ENCODE measurements around the gene LRBA.
"Not testable (repeated sequence)": the region's sequence is repeated elsewhere in the genome, so short reads cannot be mapped to it uniquely, and the experiment has no call there.

Gene LRBA

GRCh38 chr4:150547154-150547838 is 467.8 kb downstream of the LRBA start:
- no peak for DNase-seq

GRCh38 chr4:150546286-150546685 is 468.8 kb downstream of the LRBA start:
- no peak for DNase-seq

- no peak for DNase-seq
Measured at GRCh38 chr4:150543042-150543441, 472.0 kb downstream of the LRBA start.

GRCh38 chr4:150541681-150542080 is 473.4 kb downstream of the LRBA start:
- no peak for DNase-seq

GRCh38 chr4:150540959-150541360 is 474.1 kb downstream of the LRBA start:
- DNase-seq: no peak

GRCh38 chr4:150540536-150540935 is 474.5 kb downstream of the LRBA start:
- DNase-seq: no peak

GRCh38 chr4:150537911-150538310 is 477.2 kb downstream of the LRBA start:
- not testable (repeated sequence) for DNase-seq

GRCh38 chr4:150534818-150535217 is 480.3 kb downstream of the LRBA start:
- no peak for DNase-seq

- no peak for DNase-seq
Measured at GRCh38 chr4:150533673-150534072, 481.4 kb downstream of the LRBA start.

- DNase-seq: no peak
Measured at GRCh38 chr4:150525321-150525868, 489.7 kb downstream of the LRBA start.

GRCh38 chr4:150518559-150518958 is 496.5 kb downstream of the LRBA start:
- no peak for DNase-seq

GRCh38 chr4:150515135-150515534 is 499.9 kb downstream of the LRBA start:
- DNase-seq: no peak

GRCh38 chr4:150514709-150515108 is 500.4 kb downstream of the LRBA start:
- no peak for DNase-seq

- no peak for DNase-seq
Measured at GRCh38 chr4:150510176-150510865, 504.8 kb downstream of the LRBA start.

- not testable (repeated sequence) for DNase-seq
Measured at GRCh38 chr4:150507656-150508055, 507.4 kb downstream of the LRBA start.

- DNase-seq: no peak
Measured at GRCh38 chr4:150501983-150502382, 513.1 kb downstream of the LRBA start.

- DNase-seq: peak; percentile 60
Measured at GRCh38 chr4:150501009-150501727, 513.9 kb downstream of the LRBA start.

- DNase-seq: no peak
Measured at GRCh38 chr4:150497612-150498011, 517.5 kb downstream of the LRBA start.

- no peak for DNase-seq
Measured at GRCh38 chr4:150495550-150495949, 519.5 kb downstream of the LRBA start.

GRCh38 chr4:150493851-150494250 is 521.2 kb downstream of the LRBA start:
- DNase-seq: no peak

- DNase-seq: no peak
Measured at GRCh38 chr4:150491132-150492049, 523.7 kb downstream of the LRBA start.

- no peak for DNase-seq
Measured at GRCh38 chr4:150482581-150482980, 532.5 kb downstream of the LRBA start.

GRCh38 chr4:150479657-150480056 is 535.4 kb downstream of the LRBA start:
- no peak for DNase-seq
